SH-SY5Y (cell line): ENCODE measurements around the gene SPSB4.

Experiments
- GATA2 ChIP-seq: IDR thresholded peaks from 2 replicates; pipeline ENCODE4 v1.6.1; 2011; ENCODE audit warnings: mild to moderate bottlenecking, low read depth, low read length
- GATA3 ChIP-seq: IDR thresholded peaks from 2 replicates; pipeline ENCODE4 v1.6.1; 2011; ENCODE audit warnings: low read depth, mild to moderate bottlenecking, low read length, moderate library complexity

DNA sequence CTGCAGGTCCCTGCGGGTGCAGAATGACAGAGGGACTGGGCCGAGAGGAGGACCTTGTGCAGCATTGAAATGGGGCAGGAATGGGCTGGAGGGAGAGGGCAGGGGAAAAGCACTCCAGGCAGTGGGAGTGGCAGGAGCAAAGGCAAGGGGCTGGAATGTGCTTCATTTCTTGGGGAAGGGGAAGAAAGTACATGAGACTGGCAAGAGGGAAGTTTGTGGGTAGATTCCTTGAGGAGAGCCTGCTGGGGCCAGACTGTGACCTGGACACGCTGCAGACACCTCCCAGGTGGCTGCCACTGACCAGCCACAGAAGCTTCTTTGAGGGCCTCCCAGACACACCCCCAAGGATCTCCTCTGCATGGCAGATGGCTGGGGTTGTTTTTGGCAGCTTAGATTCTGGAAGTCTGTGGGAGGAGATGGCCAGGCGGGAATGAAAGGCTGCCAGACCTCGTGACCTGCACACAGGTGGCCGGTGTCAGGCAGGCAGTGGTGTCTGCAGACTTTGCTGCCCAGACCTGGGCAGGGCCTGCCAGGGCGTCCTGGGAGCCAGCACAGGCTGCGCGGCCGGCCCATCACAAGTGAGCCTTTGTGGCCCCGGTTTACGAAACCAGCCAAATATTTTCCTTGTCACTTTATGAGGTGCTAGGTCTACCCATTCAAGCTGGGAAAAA, 53.1 kb downstream of the SPSB4 start:
- no peak for TF ChIP-seq GATA2
- no peak for TF ChIP-seq GATA3
